Sciatic nerve (tissue), 2 donors: ENCODE results near the gene AWAT2. TPM values are rescaled to one million over a fixed set of nuclear protein-coding genes. Genes with fewer than 3 reads are reported as not detected.
"Not testable (repeated sequence)": the region's sequence is repeated elsewhere in the genome, so short reads cannot be mapped to it uniquely, and the experiment has no call there.

Source experiments
- ATAC-seq: fragments of 200-7000 bp; cut with Tn5 transposase; one replicate; pipeline ENCODE4 v1.9.1; 2020; ENCODE audit warnings: mild to moderate bottlenecking, moderate library complexity
- DNase-seq: peaks from one replicate; pipeline ENCODE4 v3.0.0-alpha.2; 2020; ENCODE audit warnings: low spot score
- intact Hi-C: fragments of 100-400 bp; cut with DNase I; formaldehyde crosslinking; loops from one replicate; pipeline ENCODE4 v1.14.2; 2022
- microRNA-seq: library from miRNA; unstranded; fragments of <30 nt; microRNA quantifications from one replicate; pipeline ENCODE4 v1.2.0, GENCODE V29; 2020
- total RNA-seq: library from RNA; stranded (reverse); fragmentation: NEBNext Ultra II Directional; extraction: Animal tissue kit (Norgen Biotek cat#: 25700); gene quantifications from one replicate; pipeline ENCODE4 v1.2.1, GENCODE V29; 2021
- donor health status: DM: no; HTN: no; CAD: no.
- donor health status: DM: no; HTN: no; CAD: no.

The AWAT2 gene
- total RNA-seq, 1 donor from 2014 or later, result not detected

DNA sequence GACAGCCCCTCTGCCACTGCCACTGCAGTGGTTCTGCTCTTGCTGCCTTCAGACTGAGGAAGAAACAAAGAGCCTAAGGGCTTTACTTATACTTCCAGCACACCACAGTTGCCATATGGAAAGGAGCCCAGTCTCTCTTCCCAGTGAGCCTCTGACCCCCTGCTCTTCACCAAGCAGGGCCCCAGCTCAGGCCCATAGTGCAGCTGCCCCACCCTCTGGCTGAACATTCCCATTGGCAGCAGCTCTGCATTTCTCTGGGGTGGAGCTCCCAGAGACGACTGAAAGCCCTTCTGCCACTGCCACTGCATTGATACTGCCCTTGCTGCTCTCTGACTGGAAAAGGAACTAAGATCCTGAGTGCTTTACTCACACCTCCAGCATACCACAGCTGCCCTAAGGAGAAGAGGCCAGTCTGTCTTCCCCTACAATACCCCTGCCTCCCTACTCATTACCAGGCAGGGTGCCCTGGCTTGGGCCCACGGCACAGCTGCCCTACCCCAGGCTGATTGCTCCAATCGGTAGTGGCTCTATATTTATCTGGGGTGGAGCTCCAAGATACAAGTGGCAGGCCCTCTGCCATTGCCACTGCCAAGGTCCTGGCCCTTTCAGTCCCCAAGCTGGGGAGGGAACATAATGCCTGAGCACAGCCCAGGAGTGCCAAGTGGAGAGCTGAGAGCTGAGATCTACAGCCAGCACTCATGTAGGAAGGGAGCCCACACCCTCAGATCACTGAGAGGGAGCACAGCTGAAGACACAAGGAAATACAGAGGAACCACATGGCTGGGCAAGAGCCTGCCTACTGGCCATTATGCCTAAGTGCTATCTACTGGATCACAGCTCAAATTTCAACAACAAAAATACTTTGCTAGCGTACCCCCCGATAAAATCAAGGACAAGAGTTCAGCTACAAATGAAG, 36.0 kb downstream of the AWAT2 start:
- ATAC-seq (peak; percentile 46), DNase-seq (no peak)
- intact Hi-C loops, result no loop called here

DNA sequence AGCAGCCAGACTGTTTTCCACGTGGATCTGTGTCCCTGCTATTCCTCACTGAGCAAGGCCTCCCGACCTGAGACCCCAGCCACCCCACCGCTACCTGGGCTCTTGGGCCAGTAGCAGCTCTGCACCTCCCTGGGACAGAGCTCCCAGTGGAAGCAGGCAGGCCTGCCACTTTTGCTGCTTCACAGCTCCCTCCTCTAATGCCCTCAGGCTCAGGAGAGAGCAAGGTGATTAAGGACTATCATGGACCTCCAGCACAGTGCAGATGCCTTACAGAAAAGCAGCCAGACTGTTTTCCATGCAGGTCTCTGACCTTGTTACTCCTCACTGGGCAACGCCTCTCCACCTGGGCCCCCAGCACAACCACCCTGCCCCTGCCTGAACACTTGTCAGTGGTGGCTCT, 37.0 kb downstream of the AWAT2 start:
- intact Hi-C loops, result no loop called here
- DNase-seq, result no peak
- ATAC-seq, result no peak

DNA sequence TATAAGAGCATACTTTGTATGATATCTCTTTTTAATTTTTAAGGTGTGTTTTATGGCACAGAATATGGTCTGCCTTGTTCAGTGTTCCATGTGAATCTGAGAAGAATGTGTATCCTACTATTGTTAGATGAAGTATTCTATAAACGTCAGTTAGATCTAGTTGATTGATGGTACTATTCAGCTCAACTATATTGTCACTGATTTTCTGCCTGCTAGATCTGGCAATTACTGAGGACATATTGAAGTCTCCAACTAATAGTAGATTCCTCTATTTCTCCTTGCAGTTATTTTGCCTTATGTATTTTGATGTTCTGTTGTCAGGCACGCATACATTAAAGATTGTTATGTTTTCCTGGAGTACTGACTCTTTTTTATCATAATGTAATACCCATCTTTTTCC, 39.8 kb downstream of the AWAT2 start:
- no peak for DNase-seq
- no peak for ATAC-seq
- intact Hi-C loops, result no loop called here

DNA sequence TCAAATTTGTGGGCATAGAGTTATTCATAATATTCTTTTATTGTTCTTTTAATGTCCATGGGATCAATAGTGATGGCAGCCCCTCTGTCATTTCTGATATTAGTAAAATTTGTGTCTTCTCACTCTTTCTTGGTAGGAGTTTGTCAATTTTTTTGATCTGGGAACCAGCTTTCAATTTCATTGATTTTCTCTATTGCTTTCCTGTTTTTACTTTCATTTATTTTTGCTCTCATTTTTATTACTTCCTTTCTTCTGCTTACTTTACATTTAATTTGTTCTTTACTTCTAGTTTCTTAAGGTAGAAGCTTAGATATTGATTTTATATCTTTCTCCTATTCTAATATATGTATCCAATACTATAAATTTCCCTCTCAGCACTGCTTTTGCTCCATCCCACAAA, 40.7 kb downstream of the AWAT2 start:
- DNase-seq (no peak), ATAC-seq (no peak)
- intact Hi-C loops, result no loop called here

DNA sequence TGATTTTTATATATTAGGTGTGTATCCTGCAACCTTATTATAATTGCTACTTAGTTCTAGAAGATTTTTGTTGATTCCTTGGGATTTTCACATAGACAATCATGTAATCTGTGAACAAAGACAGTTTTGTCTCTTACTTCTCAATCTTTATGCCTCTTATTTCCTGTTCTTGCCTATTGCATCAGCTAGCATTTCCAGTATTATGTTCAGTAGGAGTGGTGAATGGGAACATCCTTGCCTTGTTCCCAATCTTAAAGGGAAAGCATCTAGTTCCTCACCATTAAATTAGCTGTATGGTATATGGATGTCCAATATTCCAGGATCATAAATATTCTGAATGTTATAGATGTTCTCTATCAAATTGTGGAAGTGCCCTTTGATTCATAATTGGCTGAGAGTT, 41.8 kb downstream of the AWAT2 start:
- intact Hi-C loops, result no loop called here

DNA sequence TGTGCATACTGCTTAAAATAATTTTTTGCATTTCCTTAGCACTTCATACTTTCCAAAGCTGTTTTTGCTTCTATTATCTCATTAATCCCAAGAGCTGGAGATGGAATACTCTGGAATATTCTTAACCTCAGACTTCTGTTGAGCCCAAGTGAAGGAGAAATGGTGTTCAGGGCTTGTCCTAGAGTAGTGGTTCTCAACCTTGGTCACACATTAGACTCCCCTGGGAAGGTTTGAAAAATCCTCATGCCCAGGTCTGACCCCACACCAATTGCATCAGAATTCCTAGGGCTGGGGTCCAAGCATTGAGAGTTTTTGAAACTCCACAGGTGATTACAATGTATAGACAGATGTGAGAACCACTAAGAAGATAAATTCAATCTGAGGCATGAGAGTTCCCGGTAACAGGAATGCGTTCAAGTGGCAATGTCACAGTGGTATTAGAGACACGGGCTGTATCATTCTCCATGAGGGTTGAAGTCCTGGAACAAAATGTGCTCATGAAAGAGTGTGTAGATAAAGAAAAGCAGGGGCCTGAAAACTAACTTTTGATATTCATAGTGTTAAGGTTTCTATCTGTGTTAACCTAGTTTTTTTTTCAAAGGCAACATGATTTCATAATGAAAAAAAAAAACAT, 47.9 kb downstream of the AWAT2 start:
- DNase-seq (no peak), ATAC-seq (no peak)
- intact Hi-C loops, result no loop called here

More for the DNA sequence above, 41.8 kb downstream of the AWAT2 start:
- DNase-seq (no peak), ATAC-seq (no peak)

DNA sequence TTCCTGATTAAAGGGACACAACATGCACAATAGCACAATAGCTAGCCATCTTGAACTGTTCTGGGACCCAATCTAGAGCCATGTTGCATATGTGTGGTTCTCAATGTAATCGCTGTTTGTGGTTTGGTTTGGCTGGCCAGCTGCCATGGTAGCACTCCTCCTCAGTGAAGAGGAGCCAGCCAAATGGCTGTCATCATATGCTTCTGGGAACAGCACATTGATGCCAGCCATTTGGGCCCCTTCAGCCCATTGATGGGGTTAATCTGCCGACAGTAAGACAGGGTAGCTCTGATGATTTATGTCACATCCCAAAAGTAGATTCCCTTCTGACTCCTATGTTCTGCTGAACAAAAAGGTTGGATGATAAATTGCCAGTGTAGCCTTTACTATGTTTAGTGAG, 48.5 kb downstream of the AWAT2 start:
- intact Hi-C loops, result no loop called here
- ATAC-seq (no peak), DNase-seq (no peak)

DNA sequence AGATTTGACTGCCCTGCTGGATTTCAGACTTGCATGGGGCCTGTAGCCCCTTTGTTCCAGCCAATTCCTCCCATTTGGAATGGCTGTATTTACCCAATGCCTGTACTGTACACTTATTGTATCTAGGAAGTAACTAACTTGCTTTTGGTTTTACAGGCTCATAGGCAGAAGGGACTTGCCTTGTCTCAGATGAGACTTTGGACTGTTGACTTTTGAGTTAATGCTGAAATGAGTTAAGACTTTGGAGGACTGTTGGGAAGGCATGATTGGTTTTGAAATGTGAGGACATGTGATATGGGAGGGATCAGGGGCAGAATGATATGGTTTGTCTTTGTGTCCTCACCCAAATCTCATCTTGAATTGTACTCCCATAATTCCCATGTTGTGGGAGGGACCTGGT, 51.4 kb downstream of the AWAT2 start:
- DNase-seq, intact Hi-C loops, ATAC-seq: not testable (repeated sequence)

DNA sequence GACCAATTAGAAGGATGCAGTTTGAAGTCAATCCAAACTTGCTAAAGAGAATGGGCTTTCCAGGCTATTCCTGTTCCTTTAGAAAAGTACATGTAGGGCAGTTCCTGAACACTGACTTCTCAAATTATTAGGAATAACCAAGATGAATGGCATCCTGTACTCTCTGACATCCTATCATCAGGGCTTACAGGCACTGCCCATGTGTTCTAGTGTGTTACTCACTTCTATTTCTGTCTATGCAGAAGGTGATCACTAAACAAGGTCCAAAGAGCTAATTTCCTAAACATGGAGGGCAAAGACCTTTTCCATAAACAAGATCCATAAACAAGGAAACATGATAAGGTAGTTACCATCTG, 53.6 kb downstream of the AWAT2 start:
- intact Hi-C loops, result no loop called here
- no peak for DNase-seq
- ATAC-seq, result no peak

DNA sequence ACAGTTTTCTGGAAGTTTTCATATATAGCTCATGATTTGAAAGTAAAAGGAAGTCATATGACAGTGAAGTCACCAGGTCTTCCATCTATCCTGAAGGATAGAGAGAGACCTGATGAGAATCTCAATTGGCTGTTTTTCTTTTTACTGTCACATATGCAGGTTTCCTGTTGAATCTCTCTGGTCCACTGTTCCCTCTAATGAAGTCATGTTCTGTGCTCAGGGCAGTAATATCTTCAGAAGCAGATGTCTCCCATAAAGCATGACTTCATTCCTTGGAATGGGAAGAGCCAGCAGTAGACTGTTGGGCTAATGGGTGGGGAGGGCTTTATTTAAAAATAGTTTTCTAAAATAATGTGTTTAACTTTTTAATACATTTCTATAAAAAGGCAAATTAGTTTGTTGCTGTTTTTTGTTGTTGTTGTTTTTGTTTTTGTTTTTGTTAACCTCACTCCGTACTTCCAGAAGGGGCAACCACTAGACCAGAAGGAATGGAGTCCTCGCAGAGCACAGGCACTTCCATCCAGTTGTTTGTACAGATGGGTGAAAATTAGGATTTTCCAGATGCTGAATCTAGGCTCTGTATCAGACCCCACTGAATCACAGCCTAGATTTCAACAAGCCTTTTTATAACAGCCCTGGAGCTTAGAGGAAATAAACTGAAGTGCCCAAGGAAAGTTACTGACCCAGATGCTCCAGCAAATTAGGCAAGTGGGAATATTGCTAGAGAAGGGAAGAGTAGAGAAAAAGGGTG, 54.2 kb downstream of the AWAT2 start:
- no peak for ATAC-seq
- intact Hi-C loops, result no loop called here
- no peak for DNase-seq

DNA sequence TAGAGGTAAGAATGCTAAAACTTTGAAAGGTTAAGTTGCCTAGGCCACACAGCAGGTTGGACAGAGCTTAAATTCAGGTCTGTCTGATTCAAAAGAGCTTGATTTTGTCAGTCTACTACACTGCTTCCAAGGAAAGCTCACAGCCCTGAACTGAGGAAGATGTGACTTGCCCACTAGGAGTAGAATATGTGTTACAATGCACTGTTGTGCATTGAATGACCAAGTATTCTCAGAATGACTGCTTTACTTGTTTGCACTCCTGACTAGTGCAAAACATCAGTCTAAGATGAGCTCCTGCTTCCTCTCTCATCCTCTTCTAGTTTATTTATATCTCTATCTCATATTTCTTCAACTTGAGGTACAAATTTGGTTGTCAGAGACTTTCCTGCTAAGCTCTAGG, 56.2 kb downstream of the AWAT2 start:
- DNase-seq, result no peak
- intact Hi-C loops, result no loop called here
- ATAC-seq, result no peak

DNA sequence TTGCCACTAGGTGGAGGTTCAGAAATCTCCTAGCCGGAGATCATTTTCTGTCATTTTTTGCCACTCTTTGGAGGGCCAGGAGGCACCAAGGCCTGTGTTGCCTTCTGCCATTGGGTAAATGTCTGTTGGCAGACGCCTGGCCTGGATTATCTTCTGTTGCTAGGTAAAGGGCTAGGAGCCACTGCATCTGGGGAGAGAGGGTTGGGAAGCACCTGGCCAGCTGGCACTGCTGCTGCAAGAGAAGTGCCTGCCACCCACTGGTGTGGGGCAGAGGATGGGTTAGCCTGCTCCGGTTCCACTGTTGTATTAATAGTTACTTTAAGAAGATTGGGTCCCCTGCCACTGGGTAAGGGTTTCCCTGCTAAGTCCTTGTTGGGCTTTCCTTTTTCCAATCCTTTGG, 58.1 kb downstream of the AWAT2 start:
- DNase-seq (no peak), ATAC-seq (no peak)
- intact Hi-C loops, result no loop called here

Small RNA genes lying within 50 kb of the gene (microRNA-seq; reads per million reads assigned to microRNA genes)
- 5.4 reads per million, percentile 12 among the genes with 10 or more reads in this experiment for gene MIR676

Other genes starting within 250 kb of the AWAT2 start
- not detected for gene OTUD6A, start 12.5 kb upstream of the AWAT2 start, total RNA-seq
- gene IGBP1, start 83.5 kb upstream of the AWAT2 start, total RNA-seq, result 44.0 TPM
- not detected for gene DGAT2L6, start 127.5 kb upstream of the AWAT2 start, total RNA-seq
- gene AWAT1, start 184.7 kb upstream of the AWAT2 start, total RNA-seq, result not detected
- 1.0 TPM for gene P2RY4, start 210.3 kb upstream of the AWAT2 start, total RNA-seq
- gene ARR3, start 218.4 kb upstream of the AWAT2 start, total RNA-seq, result not detected
- not detected for gene RAB41, start 232.2 kb upstream of the AWAT2 start, total RNA-seq
- gene PDZD11, start 240.0 kb upstream of the AWAT2 start, total RNA-seq, result 21.0 TPM
- gene KIF4A, start 240.2 kb upstream of the AWAT2 start, total RNA-seq, result 0.18 TPM